ENCODE data around the gene IL23R. TPM values are rescaled to one million over a fixed set of nuclear protein-coding genes. Genes with fewer than 3 reads are reported as not detected.
A peak's percentile ranks its signal among the peaks of the same experiment; 100 is the strongest.

The IL23R gene
- 1 to 10 TPM; 1.0 to 9.5 (median 1.9) TPM for total RNA-seq
- 1 to 10 TPM in 1 of 3 donors, under 1 TPM in 2; 0.03 to 2.0 (median 0.16) TPM for polyA plus RNA-seq
- long read RNA-seq, donor 1, partial matches to known transcripts = 0 of 1 reads
- long read RNA-seq, donor 1, other reads (novel, unspliced or antisense) = 0 of 1 reads
- long read RNA-seq, donor 2, partial matches to known transcripts = 0 of 1 reads
- long read RNA-seq, donor 2, other reads (novel, unspliced or antisense) = 0 of 1 reads
- long read RNA-seq, donor 3 = 0 reads
- long read RNA-seq, donor 4, partial matches to known transcripts = 1 of 1 reads
- long read RNA-seq, donor 4, other reads (novel, unspliced or antisense) = 0 of 1 reads
- long read RNA-seq, donor 5, partial matches to known transcripts = 1 of 2 reads
- long read RNA-seq, donor 5, other reads (novel, unspliced or antisense) = 0 of 2 reads
- long read RNA-seq, donor 6, partial matches to known transcripts = 0 of 2 reads
- long read RNA-seq, donor 6, other reads (novel, unspliced or antisense) = 1 of 2 reads
- long read RNA-seq, donor 7 = 0 reads
- long read RNA-seq, donor 8, partial matches to known transcripts = 0 of 1 reads
- long read RNA-seq, donor 8, other reads (novel, unspliced or antisense) = 0 of 1 reads
- long read RNA-seq, donor 9, partial matches to known transcripts = 0 of 2 reads
- long read RNA-seq, donor 9, other reads (novel, unspliced or antisense) = 0 of 2 reads
- long read RNA-seq, donor 10 = 0 reads

GRCh38 chr1:67166196-67166595 is at the start of gene IL23R:
Gene IL23R, plus strand, starts transcription at chr1:67166454. Its CDS starts 1,667 bp downstream, at chr1:67168121.
- peak in 6 of 7 donors; percentile 33 to 64 (median 50) for DNase-seq
- no peak within 1 kb of the TSS for H3K27ac ChIP-seq
- intact Hi-C loops (cut with DNase I) = no loop called here
- H3K9me3 ChIP-seq (replicated peaks in 1 of 3) = no peaks in the 10 kb centered on the region
- H3K36me3 ChIP-seq (replicated peaks in 1 of 2) = no peaks in the 10 kb centered on the region
- peaks cover 5% of the 10 kb centered on the region in 2 donors for H3K4me1 ChIP-seq (replicated peaks in 1 of 2)
- no peak within 1 kb of the TSS for H3K4me3 ChIP-seq
- TF ChIP-seq POLR2A (IDR thresholded peaks at IDR 0.05) = no peak
- H3K27me3 ChIP-seq = no peaks in the 10 kb centered on the region
- WGBS, 4 donors = 34 to 50% (median 46%) methylated on average over 4 of the region's 4 CpGs

GRCh38 chr1:67118191-67118590 is 48.1 kb upstream of the IL23R start:
- no peak for TF ChIP-seq POLR2A (IDR thresholded peaks at IDR 0.05)
- no peak for TF ChIP-seq CTCF (IDR thresholded peaks at IDR 0.05)
- Histone ChIP-seq H3K9me3 (replicated peaks in 1 of 3) (no peaks in the 10 kb centered on the region), H3K36me3 (replicated peaks in 1 of 2) (no peaks in the 10 kb centered on the region), H3K27me3 (no peaks in the 10 kb centered on the region), H3K4me3 (no peak overlapping the region), H3K4me1 (replicated peaks in 1 of 2) (no peaks in the 10 kb centered on the region), H3K27ac (no peak overlapping the region)
- intact Hi-C loops (cut with DNase I) = no loop called here
- DNase-seq = no peak

- Histone ChIP-seq H3K4me1 (replicated peaks in 1 of 2) (no peaks in the 10 kb centered on the region), H3K27me3 (no peaks in the 10 kb centered on the region), H3K4me3 (no peak overlapping the region), H3K9me3 (replicated peaks in 1 of 3) (no peaks in the 10 kb centered on the region), H3K27ac (no peak overlapping the region), H3K36me3 (replicated peaks in 1 of 2) (no peaks in the 10 kb centered on the region)
- TF ChIP-seq CTCF (IDR thresholded peaks at IDR 0.05) = no peak
- TF ChIP-seq POLR2A (IDR thresholded peaks at IDR 0.05) = no peak
- 62 to 71% (median 65%) methylated on average over 3 of the region's 3 CpGs for WGBS, 4 donors
- no peak for DNase-seq
- intact Hi-C loops (cut with DNase I) = no loop called here
Observed at GRCh38 chr1:67118646-67119045, 47.6 kb upstream of the IL23R start.

- intact Hi-C loops (cut with DNase I) = no loop called here
- H3K4me3 ChIP-seq = no peak overlapping the region
- WGBS, 4 donors = 78 to 95% (median 93%) methylated on average over 4 of the region's 4 CpGs
- no peaks in the 10 kb centered on the region for H3K27me3 ChIP-seq
- no peaks in the 10 kb centered on the region for H3K4me1 ChIP-seq (replicated peaks in 1 of 2)
- H3K36me3 ChIP-seq (replicated peaks in 1 of 2) = no peaks in the 10 kb centered on the region
- no peaks in the 10 kb centered on the region for H3K9me3 ChIP-seq (replicated peaks in 1 of 3)
- DNase-seq = no peak
- no peak for TF ChIP-seq POLR2A (IDR thresholded peaks at IDR 0.05)
- no peak for TF ChIP-seq CTCF (IDR thresholded peaks at IDR 0.05)
- H3K27ac ChIP-seq = no peak overlapping the region
Observed at GRCh38 chr1:67120855-67121619, 45.2 kb upstream of the IL23R start.

Measured in adrenal gland (tissue), 19 donors.